ENCODE data around the gene PAX6.

- TF ChIP-seq POLR2AphosphoS5 (IDR thresholded peaks at IDR 0.05; ENCODE audit: low read depth, low read length), result no peak
- TF ChIP-seq TAF1 (IDR thresholded peaks at IDR 0.05; ENCODE audit: borderline replicate concordance, insufficient read depth, low read length), result no peak
Measured at GRCh38 chr11:31806186-31806927, 4.8 kb downstream of the PAX6 start.
